ENCODE measurements around the gene SLC44A1.

SLC44A1 gene

DNA sequence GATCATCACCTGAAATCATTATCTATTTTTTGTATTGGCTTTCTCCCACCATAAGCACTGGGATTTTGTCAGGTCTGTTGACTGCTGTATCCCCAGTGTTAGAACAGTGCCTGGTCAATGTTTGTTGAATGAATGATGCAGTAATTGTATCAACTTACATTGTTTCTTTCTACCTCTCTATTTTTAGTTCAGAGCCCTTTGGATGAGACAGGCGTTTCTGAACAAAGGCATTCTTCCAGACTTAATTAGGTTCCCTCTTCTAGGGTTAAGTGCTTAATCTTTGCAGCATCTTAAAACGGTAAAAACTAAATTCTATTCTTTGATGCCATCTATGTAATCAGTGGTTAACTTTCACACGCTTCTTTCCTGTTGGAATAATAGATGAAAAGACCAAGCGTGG lies 26.3 kb downstream of the SLC44A1 start:
- Histone ChIP-seq H3K79me2 (ENCODE audit: insufficient read depth, low read length) (peaks cover 75% of the 10 kb centered on the region), H3K27me3 (ENCODE audit: insufficient read depth, low read length) (no peaks in the 10 kb centered on the region), H3K4me2 (ENCODE audit: low read length) (no peak overlapping the region), H4K20me1 (ENCODE audit: insufficient read depth, low read length) (no peaks in the 10 kb centered on the region), H3K4me3 (ENCODE audit: low read depth, low read length, poor library complexity, severe bottlenecking) (no peak overlapping the region), H3F3A (ENCODE audit: insufficient read depth, low read length) (no peaks in the 10 kb centered on the region), H3K27ac (ENCODE audit: low read depth, low read length, poor library complexity, severe bottlenecking) (no peak overlapping the region), H3K9me3 (ENCODE audit: low read length) (peaks cover 5% of the 10 kb centered on the region), H3K9ac (ENCODE audit: low read length) (no peak overlapping the region), H2AFZ (ENCODE audit: low read length) (no peak overlapping the region), H3K36me3 (ENCODE audit: insufficient read depth, low read length) (peaks cover 2% of the 10 kb centered on the region), H3K9me2 (ENCODE audit: low read depth, low read length) (no peaks in the 10 kb centered on the region), H3K4me1 (ENCODE audit: insufficient read depth, low read length, severe bottlenecking) (peaks cover 21% of the 10 kb centered on the region)
- TF ChIP-seq EZH2 (IDR thresholded peaks at IDR 0.05; ENCODE audit: borderline replicate concordance, low read length), result no peak
- TF ChIP-seq, protein P1, sequence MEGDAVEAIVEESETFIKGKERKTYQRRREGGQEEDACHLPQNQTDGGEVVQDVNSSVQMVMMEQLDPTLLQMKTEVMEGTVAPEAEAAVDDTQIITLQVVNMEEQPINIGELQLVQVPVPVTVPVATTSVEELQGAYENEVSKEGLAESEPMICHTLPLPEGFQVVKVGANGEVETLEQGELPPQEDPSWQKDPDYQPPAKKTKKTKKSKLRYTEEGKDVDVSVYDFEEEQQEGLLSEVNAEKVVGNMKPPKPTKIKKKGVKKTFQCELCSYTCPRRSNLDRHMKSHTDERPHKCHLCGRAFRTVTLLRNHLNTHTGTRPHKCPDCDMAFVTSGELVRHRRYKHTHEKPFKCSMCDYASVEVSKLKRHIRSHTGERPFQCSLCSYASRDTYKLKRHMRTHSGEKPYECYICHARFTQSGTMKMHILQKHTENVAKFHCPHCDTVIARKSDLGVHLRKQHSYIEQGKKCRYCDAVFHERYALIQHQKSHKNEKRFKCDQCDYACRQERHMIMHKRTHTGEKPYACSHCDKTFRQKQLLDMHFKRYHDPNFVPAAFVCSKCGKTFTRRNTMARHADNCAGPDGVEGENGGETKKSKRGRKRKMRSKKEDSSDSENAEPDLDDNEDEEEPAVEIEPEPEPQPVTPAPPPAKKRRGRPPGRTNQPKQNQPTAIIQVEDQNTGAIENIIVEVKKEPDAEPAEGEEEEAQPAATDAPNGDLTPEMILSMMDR (IDR thresholded peaks at IDR 0.05; ENCODE audit: low read length), result no peak

DNA sequence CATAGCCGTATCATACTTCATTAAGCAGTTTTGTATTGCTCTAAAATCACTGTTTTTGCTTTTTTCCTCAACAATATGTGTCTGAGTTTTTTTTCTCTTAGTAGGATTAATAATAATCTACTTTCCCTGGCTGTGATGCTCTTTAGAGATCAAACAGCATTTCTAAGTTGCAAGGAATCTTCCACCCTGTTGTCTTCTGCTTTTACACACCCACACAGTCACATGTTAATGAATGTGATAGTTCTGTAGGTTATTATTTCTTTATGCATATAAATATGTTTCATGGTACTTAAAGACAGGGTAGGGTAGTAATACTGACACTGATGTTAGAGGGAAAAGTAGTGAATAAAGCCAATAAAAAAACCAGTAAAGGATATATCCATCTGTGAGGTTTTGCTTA lies 29.3 kb downstream of the SLC44A1 start:
- Histone ChIP-seq H3K79me2 (ENCODE audit: insufficient read depth, low read length) (peaks cover 44% of the 10 kb centered on the region), H4K20me1 (ENCODE audit: insufficient read depth, low read length) (no peaks in the 10 kb centered on the region), H3K4me2 (ENCODE audit: low read length) (no peak overlapping the region), H3K27ac (ENCODE audit: low read depth, low read length, poor library complexity, severe bottlenecking) (no peak overlapping the region), H3K4me1 (ENCODE audit: insufficient read depth, low read length, severe bottlenecking) (peaks cover 20% of the 10 kb centered on the region), H3K9me3 (ENCODE audit: low read length) (no peaks in the 10 kb centered on the region), H3K9me2 (ENCODE audit: low read depth, low read length) (no peaks in the 10 kb centered on the region), H2AFZ (ENCODE audit: low read length) (no peak overlapping the region), H3K36me3 (ENCODE audit: insufficient read depth, low read length) (no peaks in the 10 kb centered on the region), H3K4me3 (ENCODE audit: low read depth, low read length, poor library complexity, severe bottlenecking) (no peak overlapping the region), H3K9ac (ENCODE audit: low read length) (no peak overlapping the region), H3F3A (ENCODE audit: insufficient read depth, low read length) (no peaks in the 10 kb centered on the region), H3K27me3 (ENCODE audit: insufficient read depth, low read length) (no peaks in the 10 kb centered on the region)
- no peak for TF ChIP-seq EZH2 (IDR thresholded peaks at IDR 0.05; ENCODE audit: borderline replicate concordance, low read length)
- TF ChIP-seq, protein P1 (IDR thresholded peaks at IDR 0.05; ENCODE audit: low read length), result no peak

DNA sequence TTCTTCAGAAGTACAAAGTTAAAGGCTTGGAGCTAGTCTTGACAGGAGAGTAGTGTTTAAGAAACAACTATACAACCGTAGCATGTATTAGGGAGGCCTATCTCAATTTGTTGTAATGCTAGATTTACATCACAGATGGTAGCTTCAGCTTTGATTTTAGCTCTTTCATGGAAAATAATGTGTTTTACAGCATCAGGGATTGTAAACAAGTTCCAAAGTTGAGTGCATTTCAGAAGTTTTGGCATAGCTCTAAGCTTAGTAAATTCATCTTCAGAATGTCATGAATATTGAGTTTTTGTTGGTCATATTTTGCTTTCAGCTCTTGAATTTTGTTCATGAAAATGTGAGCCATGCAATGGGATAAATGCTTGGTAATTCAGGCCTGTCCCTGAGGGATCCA lies 30.7 kb downstream of the SLC44A1 start:
- H3K27me3 ChIP-seq (ENCODE audit: insufficient read depth, low read length), result no peaks in the 10 kb centered on the region
- no peak overlapping the region for H3K4me3 ChIP-seq (ENCODE audit: low read depth, low read length, poor library complexity, severe bottlenecking)
- no peaks in the 10 kb centered on the region for H3K36me3 ChIP-seq (ENCODE audit: insufficient read depth, low read length)
- no peaks in the 10 kb centered on the region for H4K20me1 ChIP-seq (ENCODE audit: insufficient read depth, low read length)
- peaks cover 44% of the 10 kb centered on the region for H3K79me2 ChIP-seq (ENCODE audit: insufficient read depth, low read length)
- no peak for TF ChIP-seq EZH2 (IDR thresholded peaks at IDR 0.05; ENCODE audit: borderline replicate concordance, low read length)
- TF ChIP-seq, protein P1 (IDR thresholded peaks at IDR 0.05; ENCODE audit: low read length), result no peak
- H3K4me1 ChIP-seq (ENCODE audit: insufficient read depth, low read length, severe bottlenecking), result peaks cover 6% of the 10 kb centered on the region
- no peak overlapping the region for H3K9ac ChIP-seq (ENCODE audit: low read length)
- H3K27ac ChIP-seq (ENCODE audit: low read depth, low read length, poor library complexity, severe bottlenecking), result no peak overlapping the region
- no peaks in the 10 kb centered on the region for H3K9me3 ChIP-seq (ENCODE audit: low read length)
- H3K9me2 ChIP-seq (ENCODE audit: low read depth, low read length), result no peaks in the 10 kb centered on the region
- H3K4me2 ChIP-seq (ENCODE audit: low read length), result no peak overlapping the region
- no peak overlapping the region for H2AFZ ChIP-seq (ENCODE audit: low read length)
- H3F3A ChIP-seq (ENCODE audit: insufficient read depth, low read length), result no peaks in the 10 kb centered on the region

All from OCI-LY1 (cell line).